C4-2B (cell line): ENCODE measurements around the gene PEAR1.

Source experiments
- ZFX ChIP-seq: fragments of 450-650 bp; IDR thresholded peaks from 2 replicates; pipeline ENCODE4 v1.6.1; 2017
- TF ChIP-seq, protein P1 (sequence below): fragments of 450-650 bp; conservative IDR thresholded peaks from 2 replicates; pipeline ENCODE4 v1.5.1; 2017; ENCODE audit warnings: mild to moderate bottlenecking

DNA sequence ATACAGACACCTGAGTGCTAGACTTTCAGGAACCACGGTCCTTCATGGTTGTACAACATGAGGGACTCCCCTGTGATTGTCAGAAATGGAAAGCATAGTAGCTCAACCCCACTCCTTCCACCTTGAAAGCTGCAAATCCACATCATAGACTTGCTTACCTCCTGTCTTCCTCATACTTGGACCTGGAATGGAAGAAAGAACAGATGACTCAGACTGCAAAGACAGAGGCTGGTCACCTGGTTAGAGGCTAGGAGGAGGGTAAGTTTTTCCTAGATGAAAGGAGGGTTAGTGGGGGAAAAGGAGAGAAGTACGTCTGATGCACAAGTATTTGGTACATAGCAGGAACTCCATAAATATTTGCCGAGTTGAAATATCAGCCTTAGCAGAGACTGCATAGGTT, 64.1 kb downstream of the PEAR1 start:
- TF ChIP-seq, protein P1, sequence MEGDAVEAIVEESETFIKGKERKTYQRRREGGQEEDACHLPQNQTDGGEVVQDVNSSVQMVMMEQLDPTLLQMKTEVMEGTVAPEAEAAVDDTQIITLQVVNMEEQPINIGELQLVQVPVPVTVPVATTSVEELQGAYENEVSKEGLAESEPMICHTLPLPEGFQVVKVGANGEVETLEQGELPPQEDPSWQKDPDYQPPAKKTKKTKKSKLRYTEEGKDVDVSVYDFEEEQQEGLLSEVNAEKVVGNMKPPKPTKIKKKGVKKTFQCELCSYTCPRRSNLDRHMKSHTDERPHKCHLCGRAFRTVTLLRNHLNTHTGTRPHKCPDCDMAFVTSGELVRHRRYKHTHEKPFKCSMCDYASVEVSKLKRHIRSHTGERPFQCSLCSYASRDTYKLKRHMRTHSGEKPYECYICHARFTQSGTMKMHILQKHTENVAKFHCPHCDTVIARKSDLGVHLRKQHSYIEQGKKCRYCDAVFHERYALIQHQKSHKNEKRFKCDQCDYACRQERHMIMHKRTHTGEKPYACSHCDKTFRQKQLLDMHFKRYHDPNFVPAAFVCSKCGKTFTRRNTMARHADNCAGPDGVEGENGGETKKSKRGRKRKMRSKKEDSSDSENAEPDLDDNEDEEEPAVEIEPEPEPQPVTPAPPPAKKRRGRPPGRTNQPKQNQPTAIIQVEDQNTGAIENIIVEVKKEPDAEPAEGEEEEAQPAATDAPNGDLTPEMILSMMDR, result no peak
- TF ChIP-seq ZFX, result no peak
